ENCODE data around the gene LPP.

DNA sequence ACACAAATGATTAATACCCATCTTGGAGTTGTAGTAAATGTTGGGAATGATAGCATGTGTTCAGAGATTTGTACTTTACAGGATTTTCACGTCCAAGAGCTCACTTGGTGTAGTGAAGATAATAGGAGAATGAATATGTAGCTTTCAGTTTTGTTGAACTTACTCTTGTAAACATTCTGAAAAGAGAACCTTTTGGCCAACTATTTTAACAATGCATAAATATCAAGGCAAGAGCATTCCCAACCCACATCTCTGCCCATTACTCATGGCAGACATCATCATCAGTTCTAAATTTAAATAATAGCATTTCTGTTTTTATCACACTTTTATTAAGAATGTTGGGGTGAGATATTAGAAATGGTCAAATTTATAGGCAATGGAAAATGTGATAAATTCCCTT lies 552.6 kb downstream of the LPP start:
- TF ChIP-seq ZNF274 (IDR thresholded peaks at IDR 0.05; ENCODE audit: low read depth, low read length) = no peak
- TF ChIP-seq, protein P1, sequence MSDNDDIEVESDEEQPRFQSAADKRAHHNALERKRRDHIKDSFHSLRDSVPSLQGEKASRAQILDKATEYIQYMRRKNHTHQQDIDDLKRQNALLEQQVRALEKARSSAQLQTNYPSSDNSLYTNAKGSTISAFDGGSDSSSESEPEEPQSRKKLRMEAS (IDR thresholded peaks at IDR 0.05) = no peak
- TF ChIP-seq, protein P2, sequence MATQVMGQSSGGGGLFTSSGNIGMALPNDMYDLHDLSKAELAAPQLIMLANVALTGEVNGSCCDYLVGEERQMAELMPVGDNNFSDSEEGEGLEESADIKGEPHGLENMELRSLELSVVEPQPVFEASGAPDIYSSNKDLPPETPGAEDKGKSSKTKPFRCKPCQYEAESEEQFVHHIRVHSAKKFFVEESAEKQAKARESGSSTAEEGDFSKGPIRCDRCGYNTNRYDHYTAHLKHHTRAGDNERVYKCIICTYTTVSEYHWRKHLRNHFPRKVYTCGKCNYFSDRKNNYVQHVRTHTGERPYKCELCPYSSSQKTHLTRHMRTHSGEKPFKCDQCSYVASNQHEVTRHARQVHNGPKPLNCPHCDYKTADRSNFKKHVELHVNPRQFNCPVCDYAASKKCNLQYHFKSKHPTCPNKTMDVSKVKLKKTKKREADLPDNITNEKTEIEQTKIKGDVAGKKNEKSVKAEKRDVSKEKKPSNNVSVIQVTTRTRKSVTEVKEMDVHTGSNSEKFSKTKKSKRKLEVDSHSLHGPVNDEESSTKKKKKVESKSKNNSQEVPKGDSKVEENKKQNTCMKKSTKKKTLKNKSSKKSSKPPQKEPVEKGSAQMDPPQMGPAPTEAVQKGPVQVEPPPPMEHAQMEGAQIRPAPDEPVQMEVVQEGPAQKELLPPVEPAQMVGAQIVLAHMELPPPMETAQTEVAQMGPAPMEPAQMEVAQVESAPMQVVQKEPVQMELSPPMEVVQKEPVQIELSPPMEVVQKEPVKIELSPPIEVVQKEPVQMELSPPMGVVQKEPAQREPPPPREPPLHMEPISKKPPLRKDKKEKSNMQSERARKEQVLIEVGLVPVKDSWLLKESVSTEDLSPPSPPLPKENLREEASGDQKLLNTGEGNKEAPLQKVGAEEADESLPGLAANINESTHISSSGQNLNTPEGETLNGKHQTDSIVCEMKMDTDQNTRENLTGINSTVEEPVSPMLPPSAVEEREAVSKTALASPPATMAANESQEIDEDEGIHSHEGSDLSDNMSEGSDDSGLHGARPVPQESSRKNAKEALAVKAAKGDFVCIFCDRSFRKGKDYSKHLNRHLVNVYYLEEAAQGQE (IDR thresholded peaks at IDR 0.05; ENCODE audit: low read depth) = no peak
- no peak for TF ChIP-seq CTCF (IDR thresholded peaks at IDR 0.05 in 2 of 3, conservative IDR thresholded peaks at IDR 0.05 in 1 of 3; ENCODE audit: borderline replicate concordance in 1 of 3, insufficient read depth in 1 of 3, low read depth in 2 of 3, low read length in 2 of 3)
- no peak for TF ChIP-seq POLR2AphosphoS5 (IDR thresholded peaks at IDR 0.05; ENCODE audit: low read depth, low read length)
